IMR-90 (cell line): Measurements from ENCODE around the gene SPHK2. TPM values are rescaled to one million over a fixed set of nuclear protein-coding genes. Genes with fewer than 3 reads are reported as not detected.
A peak's percentile ranks its signal among the peaks of the same experiment; 100 is the strongest.

ENCODE experiments used
- ATAC-seq: fragments of 200-7000 bp; cut with Tn5 transposase; 2 replicates; pipeline ENCODE4 v1.9.1; 2020; ENCODE audit warnings: low read depth, mild to moderate bottlenecking, moderate library complexity
- BruUV-seq: library from RNA; stranded (reverse); fragments of 400-500 nt; replicated peaks from 2 replicates; lab custom pipeline; 2021; lab: Mats Ljungman, UMichigan
- CTCF ChIA-PET: fragments of 300-600 bp; formaldehyde crosslinking; extraction: SDS; loops from one replicate; lab custom pipeline; 2021; ENCODE audit warnings: antibody characterized with exemption; lab: Yijun Ruan, JAX
- POLR2A ChIA-PET: fragments of 300-600 bp; sonication (Branson Sonifier 250); formaldehyde crosslinking; loops from one replicate; lab custom pipeline; 2022; ENCODE audit warnings: antibody characterized with exemption; ENCODE audit not compliant: unreplicated experiment; lab: Charles Lee
- DNase-seq: peaks from one replicate; pipeline ENCODE4 v3.0.0; 2013
- H2AFZ ChIP-seq: replicated peaks from 2 replicates; pipeline ENCODE3; 2013; ENCODE audit warnings: low read length, mild to moderate bottlenecking; ENCODE audit not compliant: poor library complexity
- H2AK5ac ChIP-seq: 2 replicates; pipeline ENCODE4 v1.6.1; 2013; ENCODE audit warnings: low read depth, low read length, inconsistent platforms
- H2AK9ac ChIP-seq: replicated peaks from 2 replicates; pipeline ENCODE3; 2013; ENCODE audit warnings: mild to moderate bottlenecking, low read depth, low read length, moderate library complexity; ENCODE audit not compliant: poor library complexity
- H2BK120ac ChIP-seq: 2 replicates; pipeline ENCODE4 v1.6.1; 2013; ENCODE audit warnings: low read depth, low read length, inconsistent platforms
- H2BK15ac ChIP-seq: 3 replicates; pipeline ENCODE4 v1.6.1; 2013; ENCODE audit warnings: low read depth, low read length, inconsistent platforms
- H2BK20ac ChIP-seq: 2 replicates; pipeline ENCODE4 v1.6.1; 2013; ENCODE audit warnings: low read depth, mild to moderate bottlenecking, inconsistent platforms, low read length, moderate library complexity
- H2BK5ac ChIP-seq: 2 replicates; pipeline ENCODE4 v1.6.1; 2013; ENCODE audit warnings: mild to moderate bottlenecking, low read depth, low read length, inconsistent platforms; ENCODE audit not compliant: poor library complexity, severe bottlenecking
- H3K14ac ChIP-seq: replicated peaks from 2 replicates; pipeline ENCODE4 v1.6.1; 2013; ENCODE audit warnings: low read depth, low read length, inconsistent platforms
- H3K18ac ChIP-seq: 2 replicates; pipeline ENCODE4 v1.6.1; 2013; ENCODE audit warnings: low read depth, low read length, control low read depth
- H3K23ac ChIP-seq: 2 replicates; pipeline ENCODE4 v1.6.1; 2013; ENCODE audit warnings: low read depth, low read length, inconsistent platforms
- H3K27ac ChIP-seq: 2 replicates; pipeline ENCODE4 v1.5.1; 2013; ENCODE audit warnings: mild to moderate bottlenecking, control low read depth, low read length; ENCODE audit not compliant: insufficient read depth
- H3K27me3 ChIP-seq: 2 replicates; pipeline ENCODE4 v1.6.1; 2013; ENCODE audit warnings: low read length; ENCODE audit not compliant: control insufficient read depth, insufficient read depth
- H3K36me3 ChIP-seq: 2 replicates; pipeline ENCODE4 v1.6.1; 2013; ENCODE audit warnings: low read length, mixed read lengths; ENCODE audit not compliant: control insufficient read depth, insufficient read depth
- H3K4ac ChIP-seq: 2 replicates; pipeline ENCODE4 v1.6.1; 2013; ENCODE audit warnings: low read depth, low read length, inconsistent platforms
- H3K4me1 ChIP-seq: 2 replicates; pipeline ENCODE4 v1.6.1; 2013; ENCODE audit warnings: low read length, mixed read lengths; ENCODE audit not compliant: control insufficient read depth, insufficient read depth
- H3K4me2 ChIP-seq: 2 replicates; pipeline ENCODE4 v1.6.1; 2013; ENCODE audit warnings: low read depth, mild to moderate bottlenecking, control low read depth, low read length, moderate library complexity
- H3K4me3 ChIP-seq: 2 replicates; pipeline ENCODE4 v1.5.1; 2013; ENCODE audit warnings: low read depth, mild to moderate bottlenecking, control low read depth, low read length, moderate library complexity; ENCODE audit not compliant: insufficient read depth
- H3K56ac ChIP-seq: 2 replicates; pipeline ENCODE4 v1.6.1; 2013; ENCODE audit warnings: low read length, inconsistent platforms; ENCODE audit not compliant: insufficient read depth; ENCODE audit errors: extremely low read depth
- H3K79me1 ChIP-seq, 2 experiments: 2 replicates each; pipeline ENCODE4 v1.6.1; 2013; ENCODE audit warnings: low read length in 2 of 2, inconsistent platforms in 1 of 2, low read depth in 1 of 2
- H3K9ac ChIP-seq: 2 replicates; pipeline ENCODE4 v1.6.1; 2013; ENCODE audit warnings: low read depth, low read length, control low read depth
- H3K9me1 ChIP-seq: 2 replicates; pipeline ENCODE4 v1.6.1; 2013; ENCODE audit warnings: low read length, inconsistent platforms; ENCODE audit not compliant: insufficient read depth
- H3K9me3 ChIP-seq: 2 replicates; pipeline ENCODE4 v1.6.1; 2013; ENCODE audit warnings: low read length; ENCODE audit not compliant: control insufficient read depth, insufficient read depth
- H4K20me1 ChIP-seq: 2 replicates; pipeline ENCODE4 v1.6.1; 2013; ENCODE audit warnings: low read length, inconsistent platforms; ENCODE audit not compliant: insufficient read depth
- H4K5ac ChIP-seq: 2 replicates; pipeline ENCODE4 v1.6.1; 2013; ENCODE audit warnings: mild to moderate bottlenecking, low read depth, low read length, control low read depth
- H4K8ac ChIP-seq, 2 experiments: 2 replicates each; pipeline ENCODE4 v1.6.1; 2013; ENCODE audit warnings: low read depth in 2 of 2, low read length in 2 of 2, control low read depth in 1 of 2, inconsistent platforms in 1 of 2
- H4K91ac ChIP-seq: 2 replicates; pipeline ENCODE4 v1.6.1; 2013; ENCODE audit warnings: low read depth, low read length, inconsistent platforms; ENCODE audit not compliant: insufficient read depth
- CEBPB ChIP-seq: IDR thresholded peaks from 2 replicates; pipeline ENCODE4 v1.6.1; 2012; ENCODE audit warnings: low read depth, low read length, improper control_type of control experiment
- CHD1 ChIP-seq: IDR thresholded peaks from 2 replicates; pipeline ENCODE4 v1.6.1; 2012; ENCODE audit warnings: low read depth, low read length, improper control_type of control experiment
- CTCF ChIP-seq: conservative IDR thresholded peaks from 2 replicates; pipeline ENCODE4 v1.5.1; 2012; ENCODE audit warnings: mild to moderate bottlenecking, low read depth, low read length, improper control_type of control experiment
- ELK1 ChIP-seq: fragments of 150-350 bp; IDR thresholded peaks from 2 replicates; pipeline ENCODE4 v1.6.1; 2016; ENCODE audit warnings: low read depth, mild to moderate bottlenecking, low read length, moderate library complexity, borderline replicate concordance
- FOS ChIP-seq: fragments of 150-350 bp; IDR thresholded peaks from 2 replicates; pipeline ENCODE4 v1.6.1; 2016; ENCODE audit warnings: low read depth, low read length
- MAFK ChIP-seq: IDR thresholded peaks from 2 replicates; pipeline ENCODE4 v1.6.1; 2012; ENCODE audit warnings: low read depth, low read length, improper control_type of control experiment
- MAZ ChIP-seq: IDR thresholded peaks from 2 replicates; pipeline ENCODE4 v1.6.1; 2012; ENCODE audit warnings: low read depth, mild to moderate bottlenecking, low read length, improper control_type of control experiment, moderate library complexity, borderline replicate concordance
- MXI1 ChIP-seq: IDR thresholded peaks from 2 replicates; pipeline ENCODE4 v1.6.1; 2012; ENCODE audit warnings: low read depth, mild to moderate bottlenecking, low read length, moderate library complexity, borderline replicate concordance
- NFE2L2 ChIP-seq: fragments of 150-350 bp; IDR thresholded peaks from 2 replicates; pipeline ENCODE4 v1.6.1; 2016; ENCODE audit warnings: low read depth, mild to moderate bottlenecking, low read length
- POLR2A ChIP-seq: IDR thresholded peaks from 2 replicates; pipeline ENCODE4 v1.6.1; 2012; ENCODE audit warnings: mild to moderate bottlenecking, low read depth, low read length
- RAD21 ChIP-seq: IDR thresholded peaks from 2 replicates; pipeline ENCODE4 v1.6.1; 2012; ENCODE audit warnings: low read length, improper control_type of control experiment
- RCOR1 ChIP-seq: IDR thresholded peaks from 2 replicates; pipeline ENCODE4 v1.6.1; 2012; ENCODE audit warnings: mild to moderate bottlenecking, low read length, improper control_type of control experiment; ENCODE audit not compliant: insufficient replicate concordance
- RFX5 ChIP-seq: IDR thresholded peaks from 2 replicates; pipeline ENCODE4 v1.8.0; 2012; ENCODE audit warnings: low read depth, mild to moderate bottlenecking, low read length, moderate library complexity
- SMC3 ChIP-seq: fragments of 150-350 bp; IDR thresholded peaks from 2 replicates; pipeline ENCODE4 v1.6.1; 2016; ENCODE audit warnings: low read depth, mild to moderate bottlenecking, antibody characterized with exemption, low read length, moderate library complexity
- WGBS, 2 experiments: methylation state at CpG; one replicate each; pipeline versions ENCODE4 v1.1.5 to v1.1.7; 2013; ENCODE audit warnings: missing lambda C conversion rate in 2 of 2; ENCODE audit not compliant: insufficient read length in 1 of 2; ENCODE audit errors: extremely low coverage in 2 of 2; 5-methylcytosine and 5-hydroxymethylcytosine counted together
- dilution Hi-C: fragments of 300-500 bp; cut with HindIII; formaldehyde crosslinking; loops from one replicate; pipeline ENCODE4 v1.14.3; 2018; ENCODE audit warnings: low sequenced_read_pairs; ENCODE audit not compliant: unreplicated experiment
- in situ Hi-C: fragments of 300-500 bp; cut with MboI; formaldehyde crosslinking; loops from 3 replicates; pipeline ENCODE4 v1.14.3; 2019; ENCODE audit warnings: low sequenced_read_pairs, inconsistent platforms, mixed read lengths
- intact Hi-C: fragments of 100-400 bp; cut with micrococcal nuclease; formaldehyde crosslinking; loops from 2 replicates; pipeline ENCODE4 v1.10.0; 2022
- polyA plus RNA-seq, 3 experiments: library from polyadenylated mRNA; depleted of rRNA; stranded (reverse); fragments of >200 nt; gene quantifications; 2 replicates each; pipeline ENCODE4 v1.2.3, GENCODE V29; 2012; ENCODE audit warnings: low replicate concordance in 1 of 3
- total RNA-seq: library from RNA; depleted of rRNA; stranded (reverse); fragments of >200 nt; gene quantifications from 2 replicates; pipeline ENCODE4 v1.2.3, GENCODE V29; 2012

Gene SPHK2
- total and polyA plus RNA-seq, 2 of the 4 experiments (the other 2 are of a cell fraction), result 1.6 to 9.9 TPM

- H3K79me1 ChIP-seq, result peaks cover 0 to 9% of the 10 kb centered on the region in 2 experiments; a peak in 2 of 4 replicates
- peaks cover 4% of the 10 kb centered on the region; the same call in 1 of the 2 replicates for H4K20me1 ChIP-seq
- no peak overlapping the region for H2BK20ac ChIP-seq
- no peak overlapping the region for H3K4me3 ChIP-seq
- no peak overlapping the region for H2BK5ac ChIP-seq
- ATAC-seq (no peak), DNase-seq (no peak)
- no TSS peak for BruUV-seq
- 68% methylated on average over 10 of the region's 33 CpGs; no CpG with 5 or more reads in 1 of the 2 experiments for WGBS, 2 experiments
- peaks cover 10% of the 10 kb centered on the region for H3K9me1 ChIP-seq
- H4K5ac ChIP-seq, result no peak overlapping the region
- H3K27ac ChIP-seq, result no peak overlapping the region
- peak overlapping the region; percentile 68 for H2AFZ ChIP-seq
- no peak overlapping the region for H4K91ac ChIP-seq
- no peak overlapping the region for H4K8ac ChIP-seq
- H3K18ac ChIP-seq, result no peak overlapping the region
- H3K14ac ChIP-seq, result no peak overlapping the region
- no peak overlapping the region for H3K9ac ChIP-seq
- no peak overlapping the region for H3K4me2 ChIP-seq
- TF ChIP-seq CTCF (no peak), FOS (no peak), RAD21 (no peak), CEBPB (no peak), ELK1 (no peak), MAFK (no peak), MAZ (no peak), POLR2A (no peak), RCOR1 (no peak), SMC3 (no peak), NFE2L2 (no peak), CHD1 (no peak), RFX5 (no peak), MXI1 (no peak)
- H3K9me3 ChIP-seq, result no peaks in the 10 kb centered on the region
- H3K4me1 ChIP-seq, result peaks cover 9% of the 10 kb centered on the region
- H2BK120ac ChIP-seq, result no peak overlapping the region
- peak overlapping the region; percentile 73; the same call in 1 of the 2 replicates for H2AK5ac ChIP-seq
- in situ Hi-C loops (loop anchor here (10.0 kb wide), 2 partner anchors 195 to 325 kb away; partner anchors contain the start of genes FTL and HSD17B14), intact Hi-C loops (loop anchor here (10.0 kb wide), 1 partner anchor 325 kb away; the partner anchor contains the start of gene FTL), dilution Hi-C loops (no loop called here)
- no peak overlapping the region for H2BK15ac ChIP-seq
- H2AK9ac ChIP-seq, result no peak overlapping the region
- POLR2A ChIA-PET, result no interaction called here
- H3K4ac ChIP-seq, result no peak overlapping the region
- H3K56ac ChIP-seq, result no peak overlapping the region
- H3K27me3 ChIP-seq, result no peaks in the 10 kb centered on the region
- H3K23ac ChIP-seq, result no peak overlapping the region
- H3K36me3 ChIP-seq, result no peaks in the 10 kb centered on the region
- CTCF ChIA-PET, result no interaction called here
Observed at GRCh38 chr19:48639483-48640375, 20.4 kb downstream of the SPHK2 start.
